WTC11 (cell line): ENCODE measurements around the gene AP2M1. TPM values are rescaled to one million over a fixed set of nuclear protein-coding genes. Genes with fewer than 3 reads are reported as not detected.

Source experiments
- ATAC-seq: fragments of 200-7000 bp; cut with Tn5 transposase; 2 replicates; pipeline ENCODE4 v1.10.0; 2021; ENCODE audit warnings: mild to moderate bottlenecking, moderate library complexity
- CTCF ChIA-PET: fragments of 300-600 bp; sonication (Branson Sonifier 250); formaldehyde crosslinking; loops from one replicate; lab custom pipeline; 2021; ENCODE audit warnings: antibody characterized with exemption; lab: Charles Lee
- POLR2A ChIA-PET: fragments of 350-600 bp; sonication (Branson Sonifier 250); formaldehyde crosslinking; loops from one replicate; lab custom pipeline; 2021; ENCODE audit warnings: antibody characterized with exemption; lab: Charles Lee
- DNase-seq: peaks from one replicate; pipeline ENCODE4 v3.0.0; 2021; ENCODE audit warnings: low spot score
- H3K27ac Mint-ChIP-seq: 2 replicates; pipeline ENCODE4 v1.8.0; 2021; ENCODE audit warnings: mixed read lengths
- H3K27me3 Mint-ChIP-seq: 2 replicates; pipeline ENCODE4 v1.8.0; 2021; ENCODE audit warnings: low read depth, mild to moderate bottlenecking, moderate library complexity, mixed read lengths
- H3K36me3 Mint-ChIP-seq: 2 replicates; pipeline ENCODE4 v1.8.0; 2021; ENCODE audit warnings: mixed read lengths
- H3K4me1 Mint-ChIP-seq: 2 replicates; pipeline ENCODE4 v1.8.0; 2022; ENCODE audit warnings: mixed read lengths
- H3K4me3 Mint-ChIP-seq: 2 replicates; pipeline ENCODE4 v1.8.0; 2021; ENCODE audit warnings: mild to moderate bottlenecking, moderate library complexity, mixed read lengths
- H3K9me3 Mint-ChIP-seq: 2 replicates; pipeline ENCODE4 v1.8.0; 2021; ENCODE audit warnings: mixed read lengths
- AFF4 ChIP-seq: sonication (generic); formaldehyde crosslinking; IDR thresholded peaks from 2 replicates; pipeline ENCODE4 v1.8.1; 2023; ENCODE audit warnings: mild to moderate bottlenecking, missing genetic modification reagents, borderline replicate concordance
- ATF1 ChIP-seq: sonication (generic); formaldehyde crosslinking; IDR thresholded peaks from 2 replicates; pipeline ENCODE4 v1.8.1; 2023; ENCODE audit warnings: mild to moderate bottlenecking, moderate library complexity, missing genetic modification reagents
- CREM ChIP-seq: sonication (generic); formaldehyde crosslinking; IDR thresholded peaks from 2 replicates; pipeline ENCODE4 v1.8.1; 2022; ENCODE audit warnings: mild to moderate bottlenecking, missing genetic modification reagents, moderate library complexity
- E2F1 ChIP-seq: sonication (generic); formaldehyde crosslinking; IDR thresholded peaks from 2 replicates; pipeline ENCODE4 v1.8.0; 2022; ENCODE audit warnings: mild to moderate bottlenecking, missing genetic modification reagents
- ELF4 ChIP-seq: sonication (generic); formaldehyde crosslinking; IDR thresholded peaks from 2 replicates; pipeline ENCODE4 v1.8.1; 2022; ENCODE audit warnings: low read depth, mild to moderate bottlenecking, moderate library complexity, missing genetic modification reagents
- EMX1 ChIP-seq: fragments of 250-450 bp; sonication (Bioruptor Pico); IDR thresholded peaks from 2 replicates; pipeline ENCODE4 v1.8.0; 2021; ENCODE audit warnings: mild to moderate bottlenecking
- ETV6 ChIP-seq: sonication (generic); formaldehyde crosslinking; IDR thresholded peaks from 2 replicates; pipeline ENCODE4 v1.8.1; 2022; ENCODE audit warnings: mild to moderate bottlenecking, missing genetic modification reagents
- FOXJ3 ChIP-seq: sonication (generic); formaldehyde crosslinking; IDR thresholded peaks from 2 replicates; pipeline ENCODE4 v1.9.0; 2021; ENCODE audit warnings: missing genetic modification reagents, mild to moderate bottlenecking, borderline replicate concordance
- IRF1 ChIP-seq: sonication (generic); formaldehyde crosslinking; IDR thresholded peaks from 2 replicates; pipeline ENCODE4 v1.8.0; 2023; ENCODE audit warnings: missing genetic modification reagents
- MLX ChIP-seq: sonication (generic); formaldehyde crosslinking; IDR thresholded peaks from 2 replicates; pipeline ENCODE4 v1.8.1; 2023; ENCODE audit warnings: mild to moderate bottlenecking, missing genetic modification reagents, moderate library complexity
- MXD4 ChIP-seq: fragments of 250-450 bp; sonication (Bioruptor Pico); IDR thresholded peaks from 2 replicates; pipeline ENCODE4 v1.8.0; 2021; ENCODE audit warnings: mild to moderate bottlenecking, moderate library complexity, borderline replicate concordance
- NFYB ChIP-seq: sonication (generic); formaldehyde crosslinking; conservative IDR thresholded peaks from 2 replicates; pipeline ENCODE4 v1.8.0; 2022; ENCODE audit warnings: low read depth, missing genetic modification reagents
- RORB ChIP-seq: fragments of 250-450 bp; sonication (Bioruptor Pico); IDR thresholded peaks from 2 replicates; pipeline ENCODE4 v1.9.0; 2021; ENCODE audit warnings: mild to moderate bottlenecking
- SMAD3 ChIP-seq: sonication (generic); formaldehyde crosslinking; IDR thresholded peaks from 2 replicates; pipeline ENCODE4 v1.8.0; 2022; ENCODE audit warnings: missing genetic modification reagents, mild to moderate bottlenecking, borderline replicate concordance
- USF1 ChIP-seq: sonication (generic); formaldehyde crosslinking; IDR thresholded peaks from 2 replicates; pipeline ENCODE4 v1.8.0; 2022; ENCODE audit warnings: mild to moderate bottlenecking, missing genetic modification reagents
- total RNA-seq: library from RNA; stranded (reverse); gene quantifications from 3 replicates; pipeline ENCODE4 v1.2.3, GENCODE V29; 2021
- TF ChIP-seq, protein P1 (sequence below): sonication (generic); formaldehyde crosslinking; conservative IDR thresholded peaks from 2 replicates; pipeline ENCODE4 v1.8.1; 2023; ENCODE audit warnings: mild to moderate bottlenecking, low read depth, missing genetic modification reagents, moderate library complexity
- TF ChIP-seq, protein P2 (sequence below): sonication (generic); formaldehyde crosslinking; IDR thresholded peaks from 2 replicates; pipeline ENCODE4 v1.8.1; 2022; ENCODE audit warnings: mild to moderate bottlenecking, missing genetic modification reagents, moderate library complexity, borderline replicate concordance
- TF ChIP-seq, protein P3 (sequence below): fragments of 250-450 bp; sonication (Bioruptor Pico); IDR thresholded peaks from 2 replicates; pipeline ENCODE4 v1.8.0; 2021; ENCODE audit warnings: mild to moderate bottlenecking
- TF ChIP-seq, protein P4 (sequence below): fragments of 250-450 bp; sonication (Bioruptor Pico); IDR thresholded peaks from 2 replicates; pipeline ENCODE4 v1.9.0; 2021; ENCODE audit warnings: moderate library complexity, mild to moderate bottlenecking, inconsistent platforms, borderline replicate concordance

The AP2M1 gene
- total RNA-seq, 1 experiment from 2014 or later, result 399 TPM

GRCh38 chr3:184164648-184165330 is 9.9 kb upstream of the AP2M1 start (continued):
- no peak for TF ChIP-seq FOXJ3 (CRISPR knock-in tag)
- TF ChIP-seq, all 79 proteins: peak for 0

GRCh38 chr3:184165543-184165942 is 9.1 kb upstream of the AP2M1 start:
- H3K9me3 Mint-ChIP-seq, result no peaks in the 10 kb centered on the region
- ATAC-seq, result no peak
- CTCF ChIA-PET, result interaction anchor here (0.6 kb wide), 1 partner anchor 194 kb away, joined by 4 read pairs; no protein-coding TSS in a partner anchor
- peaks cover 40% of the 10 kb centered on the region for H3K36me3 Mint-ChIP-seq
- no peak overlapping the region for H3K4me3 Mint-ChIP-seq
- DNase-seq, result no peak
- 0 out of 2 replicates have a peak, but pooled peaks cover 3% of the 10 kb centered on the region for H3K4me1 Mint-ChIP-seq
- H3K27me3 Mint-ChIP-seq, result no peaks in the 10 kb centered on the region
- POLR2A ChIA-PET, result interaction anchor here (0.9 kb wide), 1 partner anchor 9 kb away, joined by 3 read pairs; no protein-coding TSS in a partner anchor
- H3K27ac Mint-ChIP-seq, result no peak overlapping the region
- TF ChIP-seq, protein P1, sequence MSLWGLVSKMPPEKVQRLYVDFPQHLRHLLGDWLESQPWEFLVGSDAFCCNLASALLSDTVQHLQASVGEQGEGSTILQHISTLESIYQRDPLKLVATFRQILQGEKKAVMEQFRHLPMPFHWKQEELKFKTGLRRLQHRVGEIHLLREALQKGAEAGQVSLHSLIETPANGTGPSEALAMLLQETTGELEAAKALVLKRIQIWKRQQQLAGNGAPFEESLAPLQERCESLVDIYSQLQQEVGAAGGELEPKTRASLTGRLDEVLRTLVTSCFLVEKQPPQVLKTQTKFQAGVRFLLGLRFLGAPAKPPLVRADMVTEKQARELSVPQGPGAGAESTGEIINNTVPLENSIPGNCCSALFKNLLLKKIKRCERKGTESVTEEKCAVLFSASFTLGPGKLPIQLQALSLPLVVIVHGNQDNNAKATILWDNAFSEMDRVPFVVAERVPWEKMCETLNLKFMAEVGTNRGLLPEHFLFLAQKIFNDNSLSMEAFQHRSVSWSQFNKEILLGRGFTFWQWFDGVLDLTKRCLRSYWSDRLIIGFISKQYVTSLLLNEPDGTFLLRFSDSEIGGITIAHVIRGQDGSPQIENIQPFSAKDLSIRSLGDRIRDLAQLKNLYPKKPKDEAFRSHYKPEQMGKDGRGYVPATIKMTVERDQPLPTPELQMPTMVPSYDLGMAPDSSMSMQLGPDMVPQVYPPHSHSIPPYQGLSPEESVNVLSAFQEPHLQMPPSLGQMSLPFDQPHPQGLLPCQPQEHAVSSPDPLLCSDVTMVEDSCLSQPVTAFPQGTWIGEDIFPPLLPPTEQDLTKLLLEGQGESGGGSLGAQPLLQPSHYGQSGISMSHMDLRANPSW, result no peak
- TF ChIP-seq ELF4, result no peak
- no peak for TF ChIP-seq USF1
- no peak for TF ChIP-seq RORB (CRISPR knock-in tag)
- TF ChIP-seq CREM (CRISPR knock-in tag), result no peak
- TF ChIP-seq, protein P2, sequence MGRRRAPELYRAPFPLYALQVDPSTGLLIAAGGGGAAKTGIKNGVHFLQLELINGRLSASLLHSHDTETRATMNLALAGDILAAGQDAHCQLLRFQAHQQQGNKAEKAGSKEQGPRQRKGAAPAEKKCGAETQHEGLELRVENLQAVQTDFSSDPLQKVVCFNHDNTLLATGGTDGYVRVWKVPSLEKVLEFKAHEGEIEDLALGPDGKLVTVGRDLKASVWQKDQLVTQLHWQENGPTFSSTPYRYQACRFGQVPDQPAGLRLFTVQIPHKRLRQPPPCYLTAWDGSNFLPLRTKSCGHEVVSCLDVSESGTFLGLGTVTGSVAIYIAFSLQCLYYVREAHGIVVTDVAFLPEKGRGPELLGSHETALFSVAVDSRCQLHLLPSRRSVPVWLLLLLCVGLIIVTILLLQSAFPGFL, result no peak
- TF ChIP-seq EMX1, result no peak
- TF ChIP-seq AFF4 (CRISPR knock-in tag), result no peak
- no peak for TF ChIP-seq NFYB (CRISPR knock-in tag)
- TF ChIP-seq ATF1 (CRISPR knock-in tag), result no peak
- TF ChIP-seq E2F1, result no peak

GRCh38 chr3:184166671-184167070 is 8.0 kb upstream of the AP2M1 start:
- H3K27me3 Mint-ChIP-seq, result no peaks in the 10 kb centered on the region
- CTCF ChIA-PET, result no interaction called here
- H3K4me1 Mint-ChIP-seq, result no peaks in the 10 kb centered on the region; the same call in 1 of the 2 replicates
- no peak overlapping the region for H3K27ac Mint-ChIP-seq
- POLR2A ChIA-PET, result no interaction called here
- H3K36me3 Mint-ChIP-seq, result peaks cover 46% of the 10 kb centered on the region
- H3K4me3 Mint-ChIP-seq, result no peak overlapping the region
- ATAC-seq (no peak), DNase-seq (no peak)
- no peaks in the 10 kb centered on the region for H3K9me3 Mint-ChIP-seq
- TF ChIP-seq MXD4 (CRISPR knock-in tag) (no peak), SMAD3 (CRISPR knock-in tag) (no peak), IRF1 (CRISPR knock-in tag) (no peak), ETV6 (no peak), NFYB (CRISPR knock-in tag) (no peak), MLX (CRISPR knock-in tag) (no peak)
- TF ChIP-seq, protein P3, sequence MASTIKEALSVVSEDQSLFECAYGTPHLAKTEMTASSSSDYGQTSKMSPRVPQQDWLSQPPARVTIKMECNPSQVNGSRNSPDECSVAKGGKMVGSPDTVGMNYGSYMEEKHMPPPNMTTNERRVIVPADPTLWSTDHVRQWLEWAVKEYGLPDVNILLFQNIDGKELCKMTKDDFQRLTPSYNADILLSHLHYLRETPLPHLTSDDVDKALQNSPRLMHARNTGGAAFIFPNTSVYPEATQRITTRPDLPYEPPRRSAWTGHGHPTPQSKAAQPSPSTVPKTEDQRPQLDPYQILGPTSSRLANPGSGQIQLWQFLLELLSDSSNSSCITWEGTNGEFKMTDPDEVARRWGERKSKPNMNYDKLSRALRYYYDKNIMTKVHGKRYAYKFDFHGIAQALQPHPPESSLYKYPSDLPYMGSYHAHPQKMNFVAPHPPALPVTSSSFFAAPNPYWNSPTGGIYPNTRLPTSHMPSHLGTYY (CRISPR knock-in tag), result no peak
- TF ChIP-seq, protein P4, sequence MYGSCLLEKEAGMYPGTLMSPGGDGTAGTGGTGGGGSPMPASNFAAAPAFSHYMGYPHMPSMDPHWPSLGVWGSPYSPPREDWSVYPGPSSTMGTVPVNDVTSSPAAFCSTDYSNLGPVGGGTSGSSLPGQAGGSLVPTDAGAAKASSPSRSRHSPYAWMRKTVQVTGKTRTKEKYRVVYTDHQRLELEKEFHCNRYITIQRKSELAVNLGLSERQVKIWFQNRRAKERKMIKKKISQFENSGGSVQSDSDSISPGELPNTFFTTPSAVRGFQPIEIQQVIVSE, result no peak
